CD14-positive monocyte (primary cell): ENCODE results near the gene ATP6AP1. TPM values are rescaled to one million over a fixed set of nuclear protein-coding genes. Genes with fewer than 3 reads are reported as not detected.

Experiments used
- DNase-seq, 3 donors: peaks; one replicate each; pipeline ENCODE4 v3.0.0-alpha.2; 2011 to 2022
- H2AFZ ChIP-seq: 2 replicates; pipeline ENCODE4 v1.6.0; 2012; ENCODE audit warnings: mild to moderate bottlenecking, low read depth, low read length, inconsistent platforms; ENCODE audit not compliant: insufficient read depth, poor library complexity, severe bottlenecking
- H3K27ac ChIP-seq, 2 donors: 1 replicate in 1 of 2; 2 replicates in 1 of 2; pipeline ENCODE4 v1.5.1; 2012 to 2013; ENCODE audit warnings: low read length in 2 of 2, control low read depth in 1 of 2, inconsistent platforms in 1 of 2, low read depth in 1 of 2, mild to moderate bottlenecking in 1 of 2
- H3K27me3 ChIP-seq, 2 donors: one replicate each; pipeline versions ENCODE4 v1.6.0 to v1.6.1; 2011 to 2013; ENCODE audit warnings: low read length in 2 of 2; ENCODE audit not compliant: control insufficient read depth in 2 of 2, insufficient read depth in 2 of 2
- H3K36me3 ChIP-seq, 2 donors: replicated peaks in 1 of 2; 1 replicate in 1 of 2; 2 replicates in 1 of 2; pipeline versions ENCODE4 v1.5.1 to v1.6.1; 2012 to 2013; ENCODE audit warnings: low read length in 2 of 2, control low read depth in 1 of 2, inconsistent platforms in 1 of 2, mild to moderate bottlenecking in 1 of 2; ENCODE audit not compliant: insufficient read depth in 2 of 2, control insufficient read depth in 1 of 2
- H3K4me1 ChIP-seq, 2 donors: 1 replicate in 1 of 2; 2 replicates in 1 of 2; pipeline versions ENCODE4 v1.5.1 to v1.6.1; 2012 to 2013; ENCODE audit warnings: low read length in 2 of 2, control low read depth in 1 of 2, inconsistent platforms in 1 of 2, mild to moderate bottlenecking in 1 of 2, moderate library complexity in 1 of 2; ENCODE audit not compliant: insufficient read depth in 2 of 2, control insufficient read depth in 1 of 2
- H3K4me2 ChIP-seq: replicated peaks from 2 replicates; pipeline ENCODE3; 2012; ENCODE audit warnings: low read length, moderate library complexity, mild to moderate bottlenecking; ENCODE audit not compliant: poor library complexity, severe bottlenecking; ENCODE audit errors: extremely low read depth
- H3K4me3 ChIP-seq, 3 experiments: fragments of 200-600 bp in 1 of 3; sonication (generic) in 1 of 3; replicated peaks in 1 of 3; 1 replicate in 2 of 3; 2 replicates in 1 of 3; pipeline ENCODE4 v1.5.1; 2011 to 2013; ENCODE audit warnings: low read length in 3 of 3, mild to moderate bottlenecking in 3 of 3, control low read depth in 2 of 3, low read depth in 2 of 3, inconsistent platforms in 1 of 3, moderate library complexity in 1 of 3
- H3K79me2 ChIP-seq: 2 replicates; pipeline ENCODE4 v1.6.0; 2012; ENCODE audit warnings: mild to moderate bottlenecking, control low read depth, inconsistent platforms, low read length, moderate library complexity; ENCODE audit not compliant: insufficient read depth
- H3K9ac ChIP-seq: 2 replicates; pipeline ENCODE4 v1.6.0; 2017; ENCODE audit warnings: low read length, mild to moderate bottlenecking; ENCODE audit not compliant: insufficient read depth, poor library complexity, severe bottlenecking
- H3K9me3 ChIP-seq, 2 donors: replicated peaks in 1 of 2; 1 replicate in 1 of 2; 2 replicates in 1 of 2; pipeline versions ENCODE4 v1.5.1 to v1.6.1; 2012 to 2013; ENCODE audit warnings: low read length in 2 of 2, control low read depth in 1 of 2; ENCODE audit not compliant: control insufficient read depth in 1 of 2, insufficient read depth in 1 of 2
- H4K20me1 ChIP-seq: 2 replicates; pipeline ENCODE4 v1.6.0; 2012; ENCODE audit warnings: mild to moderate bottlenecking, low read length, control low read depth, moderate library complexity; ENCODE audit not compliant: insufficient read depth
- H3K27ac Mint-ChIP-seq, 7 donors: one replicate each; pipeline ENCODE4 v1.8.0; 2020; ENCODE audit warnings: mild to moderate bottlenecking in 7 of 7, mixed read lengths in 7 of 7, moderate library complexity in 6 of 7, inconsistent platforms in 2 of 7
- H3K27me3 Mint-ChIP-seq, 3 donors: one replicate each; pipeline ENCODE4 v1.8.0; 2021 to 2022; ENCODE audit warnings: low read depth in 3 of 3, mild to moderate bottlenecking in 3 of 3, mixed read lengths in 3 of 3, moderate library complexity in 3 of 3, inconsistent platforms in 1 of 3
- H3K36me3 Mint-ChIP-seq, 2 donors: one replicate each; pipeline ENCODE4 v1.8.0; 2020; ENCODE audit warnings: mixed read lengths in 2 of 2, inconsistent platforms in 1 of 2, mild to moderate bottlenecking in 1 of 2
- H3K4me1 Mint-ChIP-seq: one replicate; pipeline ENCODE4 v1.8.0; 2020; ENCODE audit warnings: mild to moderate bottlenecking, mixed read lengths
- H3K4me3 Mint-ChIP-seq, 2 donors: one replicate each; pipeline ENCODE4 v1.8.0; 2020; ENCODE audit warnings: mild to moderate bottlenecking in 2 of 2, mixed read lengths in 2 of 2, moderate library complexity in 1 of 2
- H3K9me3 Mint-ChIP-seq, 7 donors: one replicate each; pipeline ENCODE4 v1.8.0; 2020 to 2022; ENCODE audit warnings: mixed read lengths in 7 of 7, mild to moderate bottlenecking in 6 of 7, moderate library complexity in 6 of 7, inconsistent platforms in 2 of 7
- CTCF ChIP-seq: fragments of 200-600 bp; IDR thresholded peaks from one replicate; pipeline ENCODE4 v1.8.0; 2022; ENCODE audit warnings: antibody characterized with exemption, mild to moderate bottlenecking
- WGBS: methylation state at CpG from one replicate; pipeline ENCODE4 v1.1.5; 2013; ENCODE audit warnings: missing lambda C conversion rate; ENCODE audit not compliant: insufficient coverage; 5-methylcytosine and 5-hydroxymethylcytosine counted together
- intact Hi-C, 2 donors: fragments of 100-400 bp; cut with micrococcal nuclease; formaldehyde crosslinking; loops; one replicate each; pipeline versions ENCODE4 v1.15.0 to v1.15.1; 2023
- polyA plus RNA-seq, 3 donors: library from polyadenylated mRNA; depleted of rRNA in 1 of 3; unstranded in 2 of 3; stranded (reverse) in 1 of 3; fragments of 300-500 nt in 2 of 3; fragments of >200 nt in 1 of 3; fragmentation: Illumina TruSeq in 2 of 3; gene quantifications; 1 replicate in 2 of 3; 2 replicates in 1 of 3; pipeline ENCODE4 v1.2.3, GENCODE V29; 2012 to 2021

Gene ATP6AP1
- polyA plus RNA-seq, 3 donors, result 116 to 178 (median 145) TPM

- Histone ChIP-seq H3K27ac (peak within 1 kb of the TSS; percentile 84 to 95), H3K79me2 (peaks cover 16% of the 10 kb centered on the region), H3K27me3 (no peaks in the 10 kb centered on the region), H3K4me2 (peak within 1 kb of the TSS; percentile 73), H3K9me3 (no peaks in the 10 kb centered on the region), H3K4me1 (peaks cover 36% of the 10 kb centered on the region in 2 donors), H4K20me1 (peaks cover under 1% of the 10 kb centered on the region), H3K9ac (peak within 1 kb of the TSS; percentile 97), H3K4me3 (peak within 1 kb of the TSS; percentile 69 to 78 (median 74)), H2AFZ (no peak within 1 kb of the TSS), H3K36me3 (no peaks in the 10 kb centered on the region)
- H3K27ac Mint-ChIP-seq, result peak within 1 kb of the TSS; percentile 88 to 95 (median 93)
- DNase-seq, result peak; percentile 95 to 98 (median 98)
- H3K4me3 Mint-ChIP-seq, result peak within 1 kb of the TSS; percentile 77 to 84
- peaks cover 5 to 10% of the 10 kb centered on the region in 2 donors for H3K36me3 Mint-ChIP-seq
- peaks cover 0 to 26% (median 7%) of the 10 kb centered on the region in 7 donors for H3K9me3 Mint-ChIP-seq
- WGBS, result under 1% methylated on average over 76 of the region's 103 CpGs
- TF ChIP-seq CTCF, result no peak
- peaks cover 25% of the 10 kb centered on the region for H3K4me1 Mint-ChIP-seq
- intact Hi-C loops, result no loop called here
- peaks cover 3 to 12% (median 7%) of the 10 kb centered on the region in 3 donors for H3K27me3 Mint-ChIP-seq
These were observed 49.5 kb upstream of the ATP6AP1 start, which contains the start of gene EMD for GRCh38 chrX:154378799-154379568. Gene EMD, plus strand, starts transcription at chrX:154379295. Its CDS starts 190 bp downstream, at chrX:154379485.

GRCh38 chrX:154379569-154379951, 48.9 kb upstream of the ATP6AP1 start:
- Mint-ChIP-seq H3K27me3 (peaks cover 2 to 10% (median 3%) of the 10 kb centered on the region in 3 donors), H3K27ac (peak overlapping the region; percentile 88 to 95 (median 93)), H3K4me3 (peak overlapping the region; percentile 77 to 84), H3K9me3 (peaks cover 0 to 24% (median 4%) of the 10 kb centered on the region in 7 donors), H3K36me3 (peaks cover 5 to 10% of the 10 kb centered on the region in 2 donors), H3K4me1 (peaks cover 29% of the 10 kb centered on the region)
- Histone ChIP-seq H3K4me1 (peaks cover 37 to 39% of the 10 kb centered on the region in 2 donors), H3K27me3 (no peaks in the 10 kb centered on the region), H4K20me1 (no peaks in the 10 kb centered on the region), H3K4me3 (peak overlapping the region; percentile 69 to 78 (median 74)), H2AFZ (no peak overlapping the region), H3K79me2 (peaks cover 16% of the 10 kb centered on the region), H3K27ac (peak overlapping the region; percentile 84 to 95), H3K4me2 (peak overlapping the region; percentile 73), H3K9ac (peak overlapping the region; percentile 97), H3K36me3 (no peaks in the 10 kb centered on the region), H3K9me3 (no peaks in the 10 kb centered on the region)
- TF ChIP-seq CTCF, result no peak
- no peak for DNase-seq
- 0% methylated on average over 12 of the region's 38 CpGs for WGBS
- intact Hi-C loops, result no loop called here
